SH-SY5Y (cell line): Measurements from ENCODE around the gene LMO1.

Source experiments
- GATA2 ChIP-seq: IDR thresholded peaks from 2 replicates; pipeline ENCODE4 v1.6.1; 2011; ENCODE audit warnings: mild to moderate bottlenecking, low read depth, low read length
- GATA3 ChIP-seq: IDR thresholded peaks from 2 replicates; pipeline ENCODE4 v1.6.1; 2011; ENCODE audit warnings: low read depth, mild to moderate bottlenecking, low read length, moderate library complexity

- TF ChIP-seq GATA2 (no peak), GATA3 (no peak)
These were observed 21.6 kb upstream of the LMO1 start for GRCh38 chr11:8285228-8285627.
